Renal pelvis (tissue), 4 donors: ENCODE results near the gene GGT6. TPM values are rescaled to one million over a fixed set of nuclear protein-coding genes. Genes with fewer than 3 reads are reported as not detected.
A peak's percentile ranks its signal among the peaks of the same experiment; 100 is the strongest.

ENCODE experiments used
- DNase-seq: peaks from one replicate; pipeline ENCODE4 v3.0.0-alpha.2; 2013
- polyA plus RNA-seq, 3 donors: library from polyadenylated mRNA; unstranded; fragments of 120-200 nt; gene quantifications; one replicate each; pipeline ENCODE4 v1.2.1, GENCODE V29; 2013; ENCODE audit not compliant: insufficient read length in 3 of 3

Gene GGT6
- polyA plus RNA-seq, 3 donors: 8.2 to 9.5 (median 8.3) TPM

DNA sequence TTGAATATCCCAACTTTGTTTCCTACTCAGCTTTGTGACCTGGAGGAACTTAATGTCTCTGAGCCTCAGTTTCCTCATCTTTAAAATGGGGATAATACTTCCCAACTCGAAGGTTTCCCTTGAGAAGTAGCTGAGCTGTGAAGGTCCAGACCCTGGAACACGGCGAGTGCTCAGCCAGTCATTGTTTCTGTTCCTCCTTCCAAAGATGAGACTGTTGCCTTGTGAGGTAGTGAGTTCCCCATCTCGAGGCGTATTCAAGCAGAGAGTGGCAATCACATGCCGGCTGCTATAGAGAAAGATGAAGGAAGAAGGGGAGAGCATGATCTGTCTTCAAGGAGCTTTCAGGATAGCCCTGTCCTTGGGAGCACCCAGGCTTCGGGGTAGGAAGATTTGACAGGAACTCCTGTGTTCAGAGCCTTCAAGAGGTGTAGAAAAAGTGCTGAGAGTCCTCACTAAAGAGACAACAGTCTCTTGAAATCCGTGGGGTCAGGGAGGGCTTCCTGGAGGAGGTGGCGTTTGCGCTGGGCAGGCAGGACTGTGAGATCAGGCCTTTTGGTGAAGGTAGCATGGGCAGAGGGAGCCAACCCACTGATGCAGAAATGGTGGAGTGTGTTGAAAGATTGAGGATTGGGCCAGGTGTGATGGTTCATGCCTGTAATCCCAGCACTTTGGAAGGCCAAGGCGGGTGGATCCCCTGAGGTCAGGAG, 34.5 kb downstream of the GGT6 start:
- no peak for DNase-seq

DNA sequence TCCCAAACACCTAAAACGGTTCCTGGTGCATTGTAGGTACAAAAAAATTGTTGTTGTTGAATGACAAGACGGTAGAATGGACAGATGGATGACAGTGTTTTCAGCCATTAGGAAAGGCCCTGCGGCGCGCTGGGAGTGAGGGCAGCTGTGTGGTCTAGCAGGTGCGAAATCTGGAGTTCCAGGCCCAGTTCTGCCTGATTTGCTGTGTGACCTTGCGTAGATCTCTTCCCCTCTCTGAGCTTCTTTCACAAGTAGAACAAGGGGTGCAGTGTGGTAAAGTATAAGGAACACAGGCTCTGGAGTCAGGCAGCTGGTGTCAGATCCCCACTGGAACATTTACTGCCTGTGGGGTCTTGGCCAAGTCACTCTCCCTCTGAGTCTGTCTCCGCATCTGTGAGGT, 36.4 kb downstream of the GGT6 start:
- no peak for DNase-seq

DNA sequence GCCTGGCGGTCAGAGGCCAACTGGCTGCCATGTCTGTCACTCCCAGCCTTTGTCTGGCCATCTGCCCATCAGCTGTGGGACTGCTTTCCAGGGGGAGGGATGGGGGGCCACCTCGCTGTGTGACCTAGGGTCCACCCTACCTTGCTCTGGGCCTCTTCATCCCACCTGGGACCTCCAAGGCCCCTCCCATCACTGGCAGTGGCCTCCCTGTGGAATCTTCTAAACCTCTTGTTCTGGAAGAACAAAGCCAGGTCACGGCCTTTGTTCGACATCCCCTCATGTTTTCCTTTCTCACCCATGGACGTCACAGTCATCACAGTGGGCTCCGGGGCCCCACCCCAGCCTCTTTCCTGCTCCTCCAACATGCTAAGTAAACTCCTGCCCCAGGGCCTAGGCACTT, 37.7 kb downstream of the GGT6 start:
- no peak for DNase-seq

DNA sequence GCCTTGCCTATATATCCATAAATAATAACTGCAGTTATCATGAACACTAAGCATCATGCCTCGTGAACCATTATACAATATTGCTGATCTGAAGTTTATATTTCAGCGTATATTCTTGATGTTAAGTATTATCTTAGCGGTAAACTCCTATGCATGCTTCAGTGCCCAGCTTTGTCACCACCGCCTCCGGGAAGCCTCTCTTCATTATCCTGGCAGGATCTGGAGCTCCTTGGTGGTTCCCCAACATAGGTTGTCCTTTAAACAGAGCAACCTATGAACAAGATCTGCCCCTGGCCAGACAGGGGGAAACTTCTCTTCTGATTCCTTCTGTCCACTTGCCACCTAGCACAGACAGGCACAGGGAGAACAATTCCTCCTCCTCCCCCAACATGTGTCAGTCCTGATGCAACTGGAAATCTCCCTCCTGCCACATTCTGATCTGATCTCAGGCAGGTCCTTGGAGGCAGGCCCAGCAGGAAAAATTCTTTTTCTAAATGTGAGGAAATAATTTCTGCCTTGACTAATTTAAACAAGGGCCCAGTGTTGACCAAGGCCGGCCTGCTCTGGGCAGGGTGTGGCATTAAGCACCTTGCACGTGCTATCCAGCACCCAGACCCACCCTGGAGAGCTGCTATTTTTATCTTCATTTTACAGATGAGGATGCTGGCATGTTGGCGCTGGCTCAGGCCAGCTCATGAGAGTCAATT, 39.3 kb downstream of the GGT6 start:
- no peak for DNase-seq

DNA sequence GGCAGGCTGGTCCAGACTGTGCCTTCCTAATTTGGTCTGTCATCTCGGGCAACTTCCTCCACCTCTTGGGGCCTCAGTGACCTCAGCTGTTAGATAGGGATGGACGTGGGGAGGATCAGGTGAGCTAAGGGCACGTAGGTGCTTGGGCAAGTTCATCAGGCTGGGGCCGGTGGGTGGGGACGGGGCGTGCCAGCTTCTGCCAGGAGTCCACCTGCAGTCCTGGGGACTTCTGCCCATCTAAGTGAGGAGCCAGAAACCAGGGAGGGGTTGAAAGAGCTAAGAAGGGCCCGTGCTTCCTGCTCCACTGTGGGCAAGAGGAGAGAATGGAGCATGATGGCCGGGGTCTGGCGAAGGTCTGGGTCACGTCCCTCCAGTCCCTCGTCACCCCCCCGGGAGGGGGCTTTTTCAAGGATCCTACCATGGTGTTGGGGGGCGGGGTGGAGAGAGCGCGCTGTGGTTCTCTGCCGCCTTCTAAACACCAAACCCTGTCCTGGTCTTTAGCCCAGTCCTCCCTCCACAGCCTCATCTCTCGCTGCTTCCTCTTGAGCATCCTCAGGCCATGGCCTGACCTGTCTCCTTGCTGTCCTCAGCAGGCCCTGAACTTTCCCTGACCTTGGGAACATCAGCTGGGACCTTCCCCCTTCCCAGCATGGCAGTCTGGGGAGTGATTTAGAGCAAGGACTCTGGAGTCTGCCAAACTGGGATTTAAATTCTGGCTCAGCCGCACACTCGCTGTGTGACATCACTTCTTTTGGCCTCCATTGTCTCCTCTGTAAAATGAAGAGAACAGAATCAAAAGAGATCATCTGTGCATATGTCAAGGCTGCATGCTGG, 40.1 kb downstream of the GGT6 start:
- DNase-seq: no peak

DNA sequence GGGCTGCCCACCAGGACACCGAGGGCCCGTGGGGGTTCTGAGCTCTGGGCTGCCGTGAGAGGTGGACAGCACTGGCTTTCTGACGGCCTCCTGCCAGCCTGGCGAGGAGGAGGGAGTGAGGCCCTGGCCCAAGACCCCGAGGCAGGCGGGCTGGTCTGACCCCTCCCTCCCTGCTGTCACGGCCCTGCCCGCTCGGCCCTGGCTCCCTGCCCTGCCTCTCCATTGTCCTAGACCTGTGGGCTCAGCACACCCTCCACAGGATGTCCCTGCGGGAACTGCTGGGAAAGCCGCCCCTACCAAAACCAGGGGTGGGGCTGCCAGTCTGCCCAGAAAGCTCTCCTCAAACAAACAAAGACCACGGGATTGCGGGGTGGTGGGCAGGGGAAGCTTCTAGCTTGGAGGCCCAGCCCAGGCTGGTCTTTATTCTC, 41.0 kb downstream of the GGT6 start:
- no peak for DNase-seq

DNA sequence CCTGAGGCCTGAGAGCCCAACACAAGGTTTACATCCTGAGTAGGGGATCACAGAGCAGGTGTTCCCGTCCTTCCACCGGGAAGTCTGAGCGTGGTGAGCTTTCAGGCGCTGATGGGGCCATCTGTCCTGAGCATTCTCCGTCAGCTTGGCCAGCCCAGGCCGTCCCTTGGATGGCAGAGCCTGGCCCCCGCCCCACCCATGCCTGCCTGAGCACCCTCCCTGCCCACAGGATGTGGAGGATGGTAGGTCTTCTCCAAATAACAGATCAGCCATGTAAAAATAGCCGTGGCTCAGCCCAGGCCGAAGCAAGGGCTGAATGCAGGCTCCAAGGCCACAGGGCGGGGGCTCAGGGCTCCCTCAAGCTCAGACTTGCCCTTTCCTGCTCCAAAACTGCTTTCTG, 41.5 kb downstream of the GGT6 start:
- no peak for DNase-seq

DNA sequence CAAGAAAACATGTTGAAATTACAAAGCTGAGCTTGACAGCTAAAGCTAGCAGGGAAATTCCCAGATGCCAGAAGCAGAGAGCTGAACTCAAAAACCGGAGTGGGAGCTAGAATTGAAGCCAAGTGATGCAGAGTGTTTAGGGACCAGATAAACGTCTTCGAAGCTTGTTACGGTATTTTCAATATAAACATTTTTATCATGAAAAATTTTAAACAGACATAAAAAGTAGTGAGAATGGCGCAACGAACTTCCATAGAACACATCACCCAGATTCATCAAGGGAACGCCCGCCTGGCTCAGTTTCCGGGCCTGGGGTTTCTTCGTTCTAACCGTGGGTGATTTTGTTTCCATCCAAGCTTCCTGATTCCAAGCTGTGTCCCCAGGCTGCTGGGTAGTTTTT, 43.6 kb downstream of the GGT6 start:
- no peak for DNase-seq

DNA sequence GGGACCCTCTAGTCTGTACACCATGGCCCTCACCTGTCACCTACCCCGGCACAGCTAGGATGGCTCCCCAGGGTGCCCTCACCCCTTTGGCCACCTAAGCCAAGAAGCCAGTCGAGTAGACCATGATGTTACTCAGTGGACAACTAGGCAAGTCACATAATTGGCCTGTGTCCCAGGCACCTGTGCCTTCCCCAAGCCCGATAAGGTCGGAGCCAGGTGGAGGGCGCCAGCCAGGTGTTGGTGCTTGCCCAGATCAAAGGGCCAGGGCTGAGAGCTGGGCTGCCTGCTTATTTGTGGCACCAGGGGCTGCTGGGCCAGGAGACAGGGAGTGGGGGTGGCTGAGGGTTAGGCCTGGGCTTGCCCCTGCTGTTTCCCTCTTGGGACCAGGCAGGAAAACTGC, 44.9 kb downstream of the GGT6 start:
- DNase-seq: no peak

DNA sequence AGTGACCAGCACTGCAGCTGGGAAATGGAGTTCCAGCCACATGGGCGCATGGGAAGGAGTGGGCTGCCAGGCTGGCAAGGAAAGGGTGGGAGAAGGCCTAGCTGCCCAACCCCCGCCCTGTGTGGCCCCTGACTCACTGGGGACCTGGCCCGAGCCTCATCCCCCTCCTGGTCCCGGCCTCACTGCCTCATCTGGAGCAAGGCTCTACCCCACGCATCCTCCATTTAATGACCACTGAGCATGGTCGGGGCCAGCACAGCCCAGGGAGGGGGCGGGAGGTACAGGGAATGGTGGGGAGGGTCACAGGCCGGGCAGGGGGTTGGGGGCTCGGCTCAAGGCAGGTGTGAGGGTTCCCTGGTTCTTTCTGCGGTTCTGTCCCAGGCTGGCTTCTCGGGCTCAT, 45.6 kb downstream of the GGT6 start:
- no peak for DNase-seq

DNA sequence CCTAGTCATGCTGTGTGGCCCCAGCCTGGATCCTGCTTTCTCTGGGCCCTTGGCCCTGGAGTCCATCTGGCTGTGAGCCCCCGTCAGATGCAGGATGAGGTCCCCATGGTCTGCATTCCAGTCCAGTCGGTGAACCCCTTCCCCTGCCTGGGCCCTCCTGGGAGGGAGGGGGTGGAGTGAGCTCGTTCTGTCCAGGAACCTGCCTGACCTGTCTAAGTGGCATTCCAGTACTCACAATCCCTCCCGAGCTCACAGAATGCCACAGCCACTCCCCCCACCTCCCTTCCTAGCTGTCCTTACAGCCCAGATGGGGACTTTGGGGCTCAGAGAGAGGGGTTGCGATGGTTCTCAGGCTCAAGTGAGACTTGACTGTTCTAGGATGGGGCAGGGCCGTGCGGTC, 46.2 kb downstream of the GGT6 start:
- DNase-seq: peak; percentile 69

DNA sequence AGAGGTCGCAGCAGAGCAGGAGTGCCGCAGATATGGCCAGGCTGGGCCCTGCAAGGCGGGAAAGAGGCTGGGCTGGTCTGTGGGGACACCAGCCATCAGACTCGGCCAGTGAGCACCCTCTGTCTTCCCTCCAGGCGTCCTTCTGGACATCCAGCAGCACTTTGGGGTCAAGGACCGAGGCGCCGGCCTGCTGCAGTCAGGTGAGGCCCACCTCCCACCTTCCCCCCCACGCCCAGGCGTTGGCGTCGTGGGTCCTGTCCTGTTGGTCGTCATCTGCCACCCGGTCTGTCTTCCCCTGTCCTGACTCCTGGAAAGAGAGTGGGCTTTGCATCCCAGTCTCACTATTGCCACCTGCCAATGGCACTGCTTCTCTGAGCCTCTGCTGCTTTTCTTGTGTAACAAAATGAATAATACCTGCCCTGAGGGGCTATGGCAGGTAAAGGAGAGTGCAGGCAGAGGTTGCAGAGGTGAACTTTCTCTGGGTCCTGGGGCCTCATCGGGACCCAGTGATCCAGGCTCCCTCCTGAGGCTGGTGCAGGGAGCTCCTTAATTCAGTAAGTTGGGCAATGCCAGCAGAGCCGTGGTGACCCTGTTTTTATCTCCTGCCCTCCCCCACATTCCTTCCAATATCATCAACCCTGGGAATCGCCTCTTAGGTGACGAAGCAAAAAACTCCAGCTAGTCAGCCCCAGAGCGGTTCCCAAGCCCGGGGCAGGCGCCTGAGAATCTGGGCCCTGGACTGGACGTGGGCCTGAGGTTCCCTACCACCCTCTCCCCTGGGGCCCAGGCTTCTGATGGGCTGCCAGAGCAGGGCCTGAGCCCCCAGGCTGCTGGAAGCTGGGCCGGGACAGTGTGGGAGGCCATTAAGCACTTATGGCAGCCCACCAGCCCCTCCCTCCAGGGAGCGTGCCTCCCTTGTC, 47.0 kb downstream of the GGT6 start:
- DNase-seq: no peak

DNA sequence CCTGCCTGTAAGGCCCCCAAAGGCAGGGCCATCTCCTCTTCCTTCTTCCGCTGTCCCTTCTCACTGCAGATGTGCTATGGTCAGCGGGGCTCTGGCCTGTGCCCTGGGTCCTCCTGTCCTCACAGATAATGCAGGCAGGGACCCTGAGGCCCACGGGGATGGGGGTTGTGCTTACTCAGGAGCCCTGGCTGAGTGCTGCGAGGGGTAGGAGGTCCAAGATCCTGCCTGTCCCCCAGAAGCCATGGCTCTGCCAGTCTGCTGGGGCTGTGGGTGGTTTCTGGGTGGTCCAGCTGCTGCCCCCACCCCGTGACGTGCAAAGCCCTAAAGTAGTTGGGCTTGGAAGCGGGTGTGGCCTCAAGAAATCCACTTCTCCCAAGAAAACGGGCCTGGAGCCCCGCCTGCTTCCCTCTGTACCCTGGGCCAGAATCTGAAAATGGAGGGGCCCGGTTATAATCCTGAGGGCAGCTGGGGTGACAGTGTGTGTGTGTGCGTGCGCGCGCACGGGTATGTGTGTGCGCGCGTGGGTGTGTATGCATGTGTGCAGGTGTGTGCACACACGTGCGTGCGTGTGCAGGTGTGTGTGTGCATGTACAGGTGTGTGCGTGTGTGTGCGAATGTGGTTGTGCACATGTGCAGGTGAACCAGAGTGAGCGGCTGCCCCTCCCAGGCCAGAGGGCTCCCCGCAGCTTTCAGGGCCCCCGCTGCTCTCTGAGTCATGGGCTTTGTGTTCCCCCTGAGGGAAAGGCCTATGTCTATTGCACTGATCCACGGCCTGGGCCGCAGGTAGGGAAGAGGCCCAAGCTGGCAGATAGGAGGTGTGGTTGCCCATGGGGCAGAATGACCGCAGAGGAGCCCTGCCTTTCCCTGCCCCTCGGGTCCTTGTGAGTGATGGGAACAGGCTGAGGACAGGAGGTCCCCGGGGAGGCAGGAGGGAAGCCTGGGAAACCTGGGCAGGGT, 47.9 kb downstream of the GGT6 start:
- DNase-seq: no peak

DNA sequence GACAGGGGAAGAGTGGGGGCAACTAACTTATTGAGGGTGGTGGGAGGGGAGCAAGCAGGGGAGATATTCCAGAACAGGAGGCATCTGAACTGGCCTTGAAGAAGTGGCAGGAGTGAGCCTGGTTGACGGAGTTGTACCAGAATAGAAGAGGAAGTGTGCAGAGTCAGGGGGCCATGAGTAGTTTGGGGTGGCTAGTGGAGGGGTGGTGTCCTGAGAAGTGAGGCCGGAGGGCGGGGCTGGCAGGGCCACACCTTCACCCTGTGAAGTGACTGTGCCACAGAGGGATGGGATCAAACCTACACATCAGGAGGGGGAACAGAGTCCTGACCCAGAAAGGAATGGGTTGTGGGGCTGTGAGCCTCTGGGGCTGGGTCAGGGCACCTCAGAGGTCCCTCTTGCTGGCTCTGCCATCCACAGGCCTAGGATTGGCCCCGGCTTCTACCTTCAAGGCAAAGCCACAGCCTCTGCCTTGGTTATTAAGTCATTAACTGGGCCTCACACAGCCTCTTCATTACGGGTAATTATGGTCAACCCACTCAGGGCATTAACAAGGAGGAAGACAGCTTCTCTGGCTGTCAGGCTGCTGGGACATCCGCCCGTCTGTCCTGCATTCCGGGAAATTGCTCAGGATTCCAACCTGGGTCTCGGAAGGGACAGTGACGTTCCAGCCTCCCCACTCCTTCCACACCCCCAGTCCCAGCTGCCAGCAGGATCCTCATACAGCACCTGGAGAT, 49.0 kb downstream of the GGT6 start:
- no peak for DNase-seq

DNA sequence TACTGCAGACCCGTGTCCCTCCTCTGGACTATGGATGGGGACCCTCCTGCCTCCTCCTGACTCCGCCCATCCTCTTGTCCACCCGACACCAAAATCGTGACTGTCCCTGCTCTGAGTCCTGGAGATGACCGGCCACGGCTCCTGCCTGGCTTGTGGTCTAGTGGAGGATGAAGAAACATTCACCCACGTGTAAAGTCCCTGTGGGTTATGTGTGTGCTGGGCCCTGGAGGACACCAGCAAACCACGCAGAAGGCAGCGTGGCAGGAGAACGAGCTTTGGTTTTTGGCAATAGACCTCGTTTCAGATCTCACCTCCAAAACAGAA, 49.8 kb downstream of the GGT6 start:
- DNase-seq: no peak

DNA sequence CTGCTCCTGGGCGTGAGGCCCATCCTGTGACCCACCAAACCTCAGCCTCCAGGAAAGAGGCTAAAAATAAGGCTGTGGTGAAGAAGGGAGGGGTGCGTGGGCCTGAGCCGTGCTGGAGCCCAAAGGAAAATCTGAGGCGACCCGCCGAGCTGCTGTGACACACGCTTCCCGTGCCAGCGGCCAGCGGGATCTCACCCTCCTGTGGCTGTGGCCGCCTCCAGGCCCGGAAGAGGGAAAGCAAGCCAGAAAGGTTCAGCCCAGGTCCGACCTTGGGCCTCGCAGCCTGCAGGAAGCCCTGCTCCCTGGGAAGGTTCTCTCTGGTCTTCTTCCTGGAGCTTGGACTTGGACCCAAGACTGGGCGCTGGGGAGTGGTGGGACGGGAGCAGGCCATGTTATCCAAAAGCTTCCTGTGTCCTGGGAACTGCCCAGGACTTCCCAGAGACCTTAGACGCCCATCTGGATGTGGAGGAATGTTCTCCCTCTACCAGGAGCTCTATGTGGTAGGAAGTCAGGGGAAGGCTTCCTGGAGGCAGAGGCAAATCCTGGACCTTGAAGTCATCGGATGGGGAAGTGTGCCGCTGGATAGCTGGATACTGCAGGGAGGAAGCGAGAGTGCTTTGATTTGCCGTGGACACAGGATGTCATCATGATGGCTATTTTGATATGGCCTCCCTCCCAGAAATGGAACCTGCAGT, 50.3 kb downstream of the GGT6 start:
- DNase-seq: no peak

DNA sequence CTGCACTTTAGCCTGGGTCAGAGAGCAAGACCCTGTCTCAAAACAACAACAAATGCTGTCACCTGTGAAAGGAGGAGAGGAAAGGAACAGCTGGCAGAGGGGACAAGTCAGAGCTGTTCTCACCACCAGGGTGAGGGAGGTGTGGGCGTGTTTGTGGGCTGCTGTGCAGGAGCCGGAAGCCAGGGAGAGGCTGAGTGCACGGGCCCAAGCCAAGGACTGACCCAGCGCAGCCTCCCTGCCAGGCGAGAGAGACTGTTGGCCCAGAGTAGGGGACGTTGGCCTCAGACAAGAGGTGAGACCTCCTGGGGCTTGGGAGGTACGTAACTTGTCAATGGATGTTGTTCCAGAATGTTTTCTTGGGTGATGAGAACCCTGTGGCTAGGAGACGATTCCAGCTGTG, 51.0 kb downstream of the GGT6 start:
- no peak for DNase-seq

DNA sequence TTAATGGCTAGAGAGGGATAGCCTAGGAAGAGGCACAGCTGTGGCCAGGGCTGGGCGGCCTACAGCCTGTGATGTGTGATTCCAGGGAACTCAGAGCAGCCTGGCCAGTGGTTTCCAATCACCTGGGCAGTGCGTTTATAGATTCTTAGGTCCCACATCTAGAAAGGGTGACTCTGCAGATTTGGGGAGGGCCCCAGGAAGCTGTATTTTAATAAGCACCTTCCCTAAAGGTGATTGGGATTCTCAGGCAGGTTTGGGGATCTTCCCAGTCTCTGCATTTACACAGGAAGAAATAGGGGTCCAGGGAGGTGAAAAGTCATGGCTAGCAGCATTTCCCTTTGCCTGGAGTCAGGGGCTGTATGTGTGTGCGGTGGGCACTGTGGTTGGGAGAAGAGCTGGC, 52.2 kb downstream of the GGT6 start:
- no peak for DNase-seq

DNA sequence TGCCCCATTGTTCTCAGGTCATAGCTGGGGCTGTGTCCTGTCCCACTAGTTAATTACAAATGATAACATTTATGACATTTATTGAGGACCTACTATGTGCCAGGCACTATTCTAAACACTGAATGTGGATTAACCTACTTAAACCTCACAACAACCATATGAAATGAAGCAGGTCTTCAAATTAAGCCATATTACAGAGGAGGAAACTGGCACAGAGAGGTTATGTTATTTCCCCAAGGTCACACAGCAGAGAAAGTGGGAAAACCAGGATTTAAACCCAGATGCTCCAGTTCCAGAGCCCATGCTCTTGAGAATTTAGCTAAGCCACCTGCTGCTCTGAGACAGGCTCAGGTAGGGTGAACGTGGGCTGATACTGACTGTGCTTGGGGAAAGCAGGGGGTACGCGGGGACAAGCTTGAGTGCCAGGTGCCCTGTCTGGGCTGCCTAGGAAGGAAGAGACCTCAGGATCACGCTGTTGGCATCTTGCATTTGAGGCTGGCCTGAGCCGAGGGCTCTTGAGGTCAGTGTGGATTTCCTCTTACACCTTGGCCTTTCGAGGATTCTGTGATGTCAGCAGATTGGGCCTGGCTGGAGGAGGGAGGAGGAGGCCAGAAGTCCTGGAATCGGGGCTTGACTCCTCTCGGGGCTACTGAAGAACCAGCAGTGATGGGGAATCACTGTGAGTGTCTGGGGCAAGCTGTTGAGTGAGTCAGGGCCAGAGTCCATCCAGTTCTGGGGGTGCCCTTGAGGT, 52.8 kb downstream of the GGT6 start:
- no peak for DNase-seq
